WTC11 (cell line): ENCODE measurements around the gene OR2A12.
A peak's percentile ranks its signal among the peaks of the same experiment; 100 is the strongest.

Experiments used
- KAT7 ChIP-seq: sonication (generic); formaldehyde crosslinking; IDR thresholded peaks from 2 replicates; pipeline ENCODE4 v1.8.1; 2023; ENCODE audit warnings: missing genetic modification reagents, mild to moderate bottlenecking, borderline replicate concordance
- NR1H2 ChIP-seq: sonication (generic); formaldehyde crosslinking; IDR thresholded peaks from 2 replicates; pipeline ENCODE4 v1.9.0; 2021; ENCODE audit warnings: mild to moderate bottlenecking, moderate library complexity, missing genetic modification reagents
- NR3C1 ChIP-seq: sonication (generic); formaldehyde crosslinking; conservative IDR thresholded peaks from 2 replicates; pipeline ENCODE4 v1.8.1; 2023; ENCODE audit warnings: low read depth, mild to moderate bottlenecking, missing genetic modification reagents
- ZNF396 ChIP-seq: fragments of 250-450 bp; sonication (Bioruptor Pico); IDR thresholded peaks from 2 replicates; pipeline ENCODE4 v1.8.0; 2021; ENCODE audit warnings: mild to moderate bottlenecking, moderate library complexity, borderline replicate concordance
- ZNF416 ChIP-seq: fragments of 250-450 bp; sonication (Bioruptor Pico); IDR thresholded peaks from 2 replicates; pipeline ENCODE4 v1.9.0; 2021; ENCODE audit warnings: mild to moderate bottlenecking, inconsistent platforms
- TF ChIP-seq, protein P1 (sequence below): fragments of 200-600 bp; IDR thresholded peaks from 2 replicates; pipeline ENCODE4 v1.8.0; 2022; ENCODE audit warnings: antibody characterized with exemption
- TF ChIP-seq, protein P2 (sequence below): sonication (generic); formaldehyde crosslinking; IDR thresholded peaks from 2 replicates; pipeline ENCODE4 v1.8.1; 2022; ENCODE audit warnings: mild to moderate bottlenecking, moderate library complexity, missing genetic modification reagents

DNA sequence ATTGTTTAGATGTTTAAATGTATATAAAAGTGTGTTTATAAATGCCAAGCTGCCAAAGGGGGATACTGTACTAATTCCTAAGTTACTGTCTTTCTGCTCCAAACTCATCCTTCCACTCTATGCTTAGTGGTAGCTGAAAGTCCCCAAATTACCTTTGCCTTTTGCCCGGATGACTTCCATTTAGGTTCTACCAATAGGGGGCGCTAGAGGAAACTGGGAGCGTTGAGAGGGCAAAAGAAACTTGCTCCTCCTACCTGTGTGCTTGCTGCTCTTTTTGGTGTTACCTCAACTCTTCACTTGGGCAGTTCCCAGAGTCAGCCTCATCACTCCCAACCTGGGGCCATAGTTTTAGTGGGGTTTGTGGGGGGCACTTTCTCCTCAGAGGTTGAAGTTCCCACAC lies 22.4 kb upstream of the OR2A12 start:
- TF ChIP-seq NR1H2 (CRISPR knock-in tag) (no peak), ZNF416 (no peak), NR3C1 (CRISPR knock-in tag) (no peak), ZNF396 (no peak), KAT7 (CRISPR knock-in tag) (no peak)
- TF ChIP-seq, protein P1, sequence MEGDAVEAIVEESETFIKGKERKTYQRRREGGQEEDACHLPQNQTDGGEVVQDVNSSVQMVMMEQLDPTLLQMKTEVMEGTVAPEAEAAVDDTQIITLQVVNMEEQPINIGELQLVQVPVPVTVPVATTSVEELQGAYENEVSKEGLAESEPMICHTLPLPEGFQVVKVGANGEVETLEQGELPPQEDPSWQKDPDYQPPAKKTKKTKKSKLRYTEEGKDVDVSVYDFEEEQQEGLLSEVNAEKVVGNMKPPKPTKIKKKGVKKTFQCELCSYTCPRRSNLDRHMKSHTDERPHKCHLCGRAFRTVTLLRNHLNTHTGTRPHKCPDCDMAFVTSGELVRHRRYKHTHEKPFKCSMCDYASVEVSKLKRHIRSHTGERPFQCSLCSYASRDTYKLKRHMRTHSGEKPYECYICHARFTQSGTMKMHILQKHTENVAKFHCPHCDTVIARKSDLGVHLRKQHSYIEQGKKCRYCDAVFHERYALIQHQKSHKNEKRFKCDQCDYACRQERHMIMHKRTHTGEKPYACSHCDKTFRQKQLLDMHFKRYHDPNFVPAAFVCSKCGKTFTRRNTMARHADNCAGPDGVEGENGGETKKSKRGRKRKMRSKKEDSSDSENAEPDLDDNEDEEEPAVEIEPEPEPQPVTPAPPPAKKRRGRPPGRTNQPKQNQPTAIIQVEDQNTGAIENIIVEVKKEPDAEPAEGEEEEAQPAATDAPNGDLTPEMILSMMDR = peak; percentile 71
- TF ChIP-seq, protein P2, sequence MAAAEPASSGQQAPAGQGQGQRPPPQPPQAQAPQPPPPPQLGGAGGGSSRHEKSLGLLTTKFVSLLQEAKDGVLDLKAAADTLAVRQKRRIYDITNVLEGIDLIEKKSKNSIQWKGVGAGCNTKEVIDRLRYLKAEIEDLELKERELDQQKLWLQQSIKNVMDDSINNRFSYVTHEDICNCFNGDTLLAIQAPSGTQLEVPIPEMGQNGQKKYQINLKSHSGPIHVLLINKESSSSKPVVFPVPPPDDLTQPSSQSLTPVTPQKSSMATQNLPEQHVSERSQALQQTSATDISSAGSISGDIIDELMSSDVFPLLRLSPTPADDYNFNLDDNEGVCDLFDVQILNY (CRISPR knock-in tag) = no peak
